Bronchial epithelial cell (primary cell): ENCODE results near the gene FAM13A. TPM values are rescaled to one million over a fixed set of nuclear protein-coding genes. Genes with fewer than 3 reads are reported as not detected.

Source experiments
- DNase-seq: peaks from one replicate; pipeline ENCODE4 v3.0.0-alpha.2; 2010; ENCODE audit warnings: low read depth
- FAIRE-seq: peaks from 2 replicates; lab custom pipeline; 2011; peaks lifted over from hg19 to GRCh38; lab: Jason Lieb, UNC
- H3K27me3 ChIP-seq: 2 replicates; pipeline ENCODE4 v1.5.1; 2011; ENCODE audit warnings: low read length; ENCODE audit not compliant: control insufficient read depth, insufficient read depth
- H3K36me3 ChIP-seq: 2 replicates; pipeline ENCODE4 v1.5.1; 2011; ENCODE audit warnings: low read length; ENCODE audit not compliant: control insufficient read depth, insufficient read depth
- H3K4me3 ChIP-seq: 2 replicates; pipeline ENCODE4 v1.5.1; 2011; ENCODE audit warnings: mild to moderate bottlenecking, low read depth, low read length, control low read depth
- CTCF ChIP-seq: IDR thresholded peaks from 2 replicates; pipeline ENCODE4 v1.5.1; 2011; ENCODE audit warnings: mild to moderate bottlenecking, moderate library complexity, low read length, control low read depth, inconsistent platforms; ENCODE audit not compliant: insufficient read depth, severe bottlenecking
- total RNA-seq: library from RNA; depleted of rRNA; stranded (reverse); fragments of >200 nt; gene quantifications from 2 replicates; pipeline ENCODE4 v1.2.1, GENCODE V29; 2014

The FAM13A gene
- total RNA-seq, 1 donor from 2014 or later, result 5.8 TPM

- no peak for TF ChIP-seq CTCF
- FAIRE-seq (peak; percentile 43), DNase-seq (peak; percentile 13)
- no peak overlapping the region for H3K4me3 ChIP-seq
- no peaks in the 10 kb centered on the region for H3K27me3 ChIP-seq
- H3K36me3 ChIP-seq, result no peaks in the 10 kb centered on the region
Measured at GRCh38 chr4:88737307-88737941, 319.6 kb downstream of the FAM13A start.

GRCh38 chr4:88736264-88736663, 320.7 kb downstream of the FAM13A start:
- TF ChIP-seq CTCF, result no peak
- H3K27me3 ChIP-seq, result no peaks in the 10 kb centered on the region
- no peak for FAIRE-seq
- H3K4me3 ChIP-seq, result no peak overlapping the region
- H3K36me3 ChIP-seq, result peaks cover 1% of the 10 kb centered on the region
- DNase-seq, result no peak

- H3K36me3 ChIP-seq, result peaks cover 3% of the 10 kb centered on the region
- no peaks in the 10 kb centered on the region for H3K27me3 ChIP-seq
- H3K4me3 ChIP-seq, result no peak overlapping the region
- DNase-seq, result no peak
- FAIRE-seq, result no peak
- no peak for TF ChIP-seq CTCF
Measured at GRCh38 chr4:88735564-88735963, 321.4 kb downstream of the FAM13A start.

- TF ChIP-seq CTCF, result no peak
- peaks cover 4% of the 10 kb centered on the region for H3K36me3 ChIP-seq
- no peaks in the 10 kb centered on the region for H3K27me3 ChIP-seq
- FAIRE-seq, result no peak
- no peak for DNase-seq
- H3K4me3 ChIP-seq, result no peak overlapping the region
Measured at GRCh38 chr4:88734403-88734949, 322.5 kb downstream of the FAM13A start.

- peaks cover 6% of the 10 kb centered on the region for H3K36me3 ChIP-seq
- no peak overlapping the region for H3K4me3 ChIP-seq
- DNase-seq (no peak), FAIRE-seq (no peak)
- H3K27me3 ChIP-seq, result no peaks in the 10 kb centered on the region
- TF ChIP-seq CTCF, result no peak
Measured at GRCh38 chr4:88732714-88733368, 324.1 kb downstream of the FAM13A start.
